NCI-H1092 (cell line): ENCODE measurements around the gene KIAA0586.
A peak's percentile ranks its signal among the peaks of the same experiment; 100 is the strongest.
"Not testable (repeated sequence)": the region's sequence is repeated elsewhere in the genome, so short reads cannot be mapped to it uniquely, and the experiment has no call there.

Experiments used
- DNase-seq: peaks from one replicate; lab custom pipeline; 2025; lab: John Stamatoyannopoulos, UW

Gene KIAA0586

GRCh38 chr14:58427281-58428117, at the start of gene KIAA0586, which contains the start of gene TIMM9:
Gene KIAA0586 (plus strand): TSS chr14:58427719. CDS start chr14:58428265, 546 bp downstream.
Gene TIMM9 (minus strand): TSS chr14:58427531. CDS start chr14:58411945, 15,586 bp downstream.
- peak; percentile 99 for DNase-seq

DNA sequence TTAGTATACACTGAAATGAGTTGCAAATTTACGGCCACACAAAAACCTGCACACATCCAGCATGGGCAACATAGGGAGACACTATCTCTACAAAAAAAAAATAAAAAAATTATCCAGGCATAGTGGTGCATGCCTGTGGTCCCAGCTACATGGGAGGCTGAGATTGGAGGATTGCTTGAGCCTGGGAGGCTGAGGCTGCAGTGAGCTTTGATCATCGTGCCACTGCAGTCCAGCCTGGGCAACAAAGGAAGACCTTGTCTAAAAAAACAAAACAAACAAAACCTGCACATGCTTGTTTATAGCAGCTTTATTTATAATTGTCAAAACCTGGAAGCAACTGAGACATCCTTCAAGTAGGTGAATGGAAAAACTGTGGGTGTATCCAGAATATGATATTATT, 36.7 kb upstream of the KIAA0586 start:
- no peak for DNase-seq

DNA sequence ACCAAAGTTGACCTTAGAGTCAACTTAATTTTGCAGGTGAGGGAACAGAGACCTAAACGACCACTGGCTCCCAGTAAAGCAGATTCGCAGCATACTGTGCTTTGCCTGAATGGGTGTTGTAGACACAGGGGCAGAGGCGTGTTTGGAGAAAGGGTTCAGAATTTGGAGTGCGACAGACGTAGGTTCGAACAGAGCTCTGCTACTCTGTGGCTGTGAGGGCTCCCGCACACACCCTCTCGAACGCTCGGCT, 32.0 kb upstream of the KIAA0586 start:
- no peak for DNase-seq

DNA sequence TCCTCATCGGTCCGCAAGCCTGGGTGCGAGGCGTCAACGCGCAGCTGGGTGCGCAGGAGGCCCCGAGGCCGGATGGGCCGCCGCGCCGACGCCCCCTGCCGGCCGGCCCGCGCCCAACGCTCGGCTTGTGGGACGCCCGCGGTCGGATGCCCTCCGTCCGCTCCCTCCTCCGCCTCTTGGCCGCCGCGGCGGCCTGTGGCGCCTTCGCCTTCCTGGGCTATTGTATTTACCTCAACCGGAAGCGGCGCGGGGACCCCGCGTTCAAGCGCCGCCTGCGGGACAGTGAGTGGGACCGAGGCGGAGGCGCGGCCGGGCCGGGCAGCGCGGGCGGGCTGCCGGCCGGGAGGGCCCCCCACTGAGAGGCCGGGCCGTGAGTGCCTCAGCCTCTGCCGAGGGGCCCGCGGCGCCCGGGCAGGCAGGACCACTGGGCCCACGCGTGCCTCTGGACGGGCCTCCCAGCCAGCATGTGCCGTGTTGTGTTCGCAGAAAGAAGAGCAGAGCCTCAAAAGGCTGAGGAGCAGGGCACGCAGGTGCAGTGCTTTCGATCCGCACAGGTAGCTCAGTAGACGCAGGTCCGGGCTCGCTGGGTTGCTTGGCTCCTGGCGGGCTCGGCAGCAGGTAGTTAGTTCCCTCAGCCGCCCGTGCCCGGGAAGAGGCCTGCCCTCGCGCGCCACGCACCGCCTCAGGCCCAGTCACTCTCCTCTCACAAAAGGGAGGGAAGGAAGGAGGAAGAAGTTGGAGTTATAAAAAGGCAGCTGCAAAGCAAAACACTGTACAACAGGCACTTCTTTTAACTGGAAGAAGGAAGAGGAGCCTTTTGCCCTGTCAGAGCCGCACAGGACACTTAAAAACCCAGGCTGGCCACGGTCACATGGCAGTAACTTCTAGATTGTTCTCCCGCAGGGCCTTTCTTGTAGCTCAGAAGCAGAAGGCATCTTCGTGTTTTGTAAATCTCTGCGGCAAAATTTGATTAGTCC, 31.4 kb upstream of the KIAA0586 start, which contains the start of gene TOMM20L:
TOMM20L (plus strand) TSS at position 119 of the 977 bp plus-strand sequence; CDS start at position 147, 28 bp downstream.
- peak; percentile 54 for DNase-seq

- no peak for DNase-seq
Measured at GRCh38 chr14:58397156-58397555, 30.4 kb upstream of the KIAA0586 start.

GRCh38 chr14:58398495-58398894, 29.0 kb upstream of the KIAA0586 start:
- no peak for DNase-seq

GRCh38 chr14:58398895-58399294, 28.6 kb upstream of the KIAA0586 start:
- no peak for DNase-seq

GRCh38 chr14:58401587-58401986, 25.9 kb upstream of the KIAA0586 start:
- DNase-seq: no peak

- no peak for DNase-seq
Measured at GRCh38 chr14:58408681-58409215, 18.8 kb upstream of the KIAA0586 start.

DNA sequence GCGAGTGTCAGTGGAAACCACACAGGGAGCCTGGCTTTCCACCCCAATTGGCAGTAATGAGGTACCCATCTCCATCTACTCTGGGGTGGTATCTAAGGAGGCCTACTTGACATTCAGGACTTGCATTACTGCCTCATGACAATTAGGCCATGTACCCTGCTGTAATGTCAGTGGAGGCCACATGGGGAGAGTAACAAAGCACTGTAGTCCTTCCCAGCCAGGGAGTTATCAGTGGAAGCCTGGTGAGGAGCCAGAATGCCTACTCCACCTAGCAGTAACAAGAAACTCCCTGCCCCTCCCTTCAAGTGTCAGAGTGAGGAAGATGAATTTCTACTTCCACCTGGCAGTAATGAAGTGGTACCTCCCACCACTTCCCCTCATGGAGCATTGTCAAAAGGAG, 12.7 kb upstream of the KIAA0586 start:
- DNase-seq: no peak

DNA sequence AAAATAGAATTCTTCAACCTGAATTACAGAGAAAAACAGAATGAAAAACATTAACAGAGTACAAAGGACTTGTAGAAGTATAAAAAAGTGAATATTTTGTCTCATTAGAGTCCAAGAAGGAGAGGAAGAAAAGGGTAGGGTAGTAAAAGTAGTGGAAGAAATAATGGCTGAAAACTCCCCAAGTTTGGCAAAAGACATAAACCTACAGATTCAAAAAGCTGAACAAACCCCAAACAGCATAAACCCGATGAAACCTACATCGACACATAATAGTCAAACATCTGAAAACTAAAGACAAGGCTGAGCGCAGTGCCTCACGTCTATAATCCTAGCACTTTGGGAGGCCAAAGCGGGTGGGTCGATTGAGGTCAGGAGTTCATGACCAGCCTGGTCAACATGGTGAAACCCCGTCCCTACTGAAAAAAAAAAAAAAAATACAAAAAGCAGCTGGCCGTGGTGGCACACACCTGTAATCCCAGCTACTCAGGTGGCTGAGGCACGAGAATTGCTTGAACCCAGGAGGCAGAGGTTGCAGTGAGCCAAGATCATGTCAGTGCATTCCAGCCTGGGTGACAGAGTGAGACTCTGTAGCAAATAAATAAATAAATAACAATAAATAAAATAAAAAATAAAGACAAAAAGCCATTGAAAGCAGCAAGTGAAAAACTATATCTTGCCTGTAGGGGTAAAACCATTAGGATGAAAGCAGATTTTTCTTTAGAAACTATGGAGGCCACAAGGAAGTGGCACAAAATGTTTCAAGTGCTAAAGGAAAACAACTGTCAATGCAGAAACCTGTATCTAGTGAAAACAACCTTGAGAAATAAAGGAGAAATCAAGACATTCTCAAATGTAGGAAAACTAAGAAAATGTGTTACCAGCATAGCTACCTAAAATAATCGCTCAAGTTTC, 11.6 kb upstream of the KIAA0586 start:
- DNase-seq: no peak

GRCh38 chr14:58416934-58417333, 10.6 kb upstream of the KIAA0586 start:
- not testable (repeated sequence) for DNase-seq

DNA sequence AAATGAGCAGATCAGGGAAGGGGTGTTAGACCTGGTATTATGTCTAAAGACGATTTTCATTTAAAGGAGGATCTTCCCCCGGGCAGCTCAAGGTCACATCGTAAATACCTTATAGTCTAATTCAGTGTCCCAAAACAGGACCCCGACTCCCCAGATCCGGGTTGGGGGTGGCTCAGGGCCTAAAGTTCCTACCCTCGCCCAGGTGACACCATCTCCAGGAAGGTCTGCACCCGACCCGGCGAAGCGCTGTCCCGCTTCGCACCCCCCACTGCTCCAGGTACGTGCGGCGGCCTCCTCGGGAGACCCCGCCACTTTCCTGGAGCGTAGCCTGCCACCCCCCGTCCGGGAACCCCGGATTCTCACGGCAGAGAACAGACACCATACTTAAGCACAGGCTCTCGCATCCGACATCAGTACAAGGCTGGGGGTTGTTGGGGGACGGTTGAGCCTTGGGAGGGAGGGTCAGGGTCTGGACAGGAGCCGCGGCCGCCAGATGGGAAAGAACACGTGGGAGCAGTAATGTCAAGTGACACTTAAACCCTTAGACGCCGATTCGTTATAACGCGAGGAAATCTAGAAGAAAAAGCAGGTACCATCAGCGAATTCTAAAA, 744 bp upstream of the KIAA0586 start:
- peak; percentile 58 for DNase-seq

GRCh38 chr14:58428118-58428683, 682 bp downstream of the KIAA0586 start:
- DNase-seq: peak; percentile 21

DNA sequence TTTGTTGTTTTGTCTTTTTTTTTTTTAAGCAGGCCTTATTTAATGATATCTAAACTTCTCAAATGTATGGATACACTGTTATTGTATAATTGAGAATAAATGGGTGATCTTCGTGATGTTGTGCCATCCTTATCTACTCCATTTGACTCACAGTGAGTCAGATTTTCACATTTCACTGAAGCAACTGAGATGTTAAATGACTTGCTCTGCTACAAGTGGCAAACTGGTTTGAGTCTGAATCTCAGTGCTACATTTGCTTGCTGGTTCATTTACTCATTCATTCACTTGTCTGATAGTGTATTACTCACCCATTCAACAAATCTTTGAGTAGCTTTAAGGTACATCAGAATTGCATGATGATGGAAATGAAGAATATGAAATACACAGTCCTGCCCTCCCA, 2.6 kb downstream of the KIAA0586 start:
- DNase-seq: no peak

DNA sequence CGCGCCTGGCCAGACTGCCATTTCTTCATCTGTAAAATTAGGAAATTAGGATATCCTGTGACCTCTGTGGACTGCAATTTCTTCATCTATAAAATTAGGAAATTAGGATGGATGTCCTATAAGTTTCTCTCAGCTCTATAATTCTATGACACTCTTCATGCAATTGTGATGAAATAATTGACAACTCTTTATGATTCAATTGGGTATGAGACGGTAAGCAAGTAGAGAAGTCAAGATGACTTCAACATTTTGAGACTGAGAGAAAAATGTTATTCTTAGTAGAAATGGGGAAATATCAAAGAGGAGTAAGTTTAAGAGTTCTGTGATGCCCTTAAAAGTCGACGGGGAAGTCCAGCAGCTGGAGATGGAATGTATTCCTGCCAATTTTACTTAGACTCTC, 12.0 kb downstream of the KIAA0586 start:
- no peak for DNase-seq

GRCh38 chr14:58444627-58445026, 17.1 kb downstream of the KIAA0586 start:
- DNase-seq: no peak

GRCh38 chr14:58455593-58456265, 28.2 kb downstream of the KIAA0586 start:
- DNase-seq: no peak

DNA sequence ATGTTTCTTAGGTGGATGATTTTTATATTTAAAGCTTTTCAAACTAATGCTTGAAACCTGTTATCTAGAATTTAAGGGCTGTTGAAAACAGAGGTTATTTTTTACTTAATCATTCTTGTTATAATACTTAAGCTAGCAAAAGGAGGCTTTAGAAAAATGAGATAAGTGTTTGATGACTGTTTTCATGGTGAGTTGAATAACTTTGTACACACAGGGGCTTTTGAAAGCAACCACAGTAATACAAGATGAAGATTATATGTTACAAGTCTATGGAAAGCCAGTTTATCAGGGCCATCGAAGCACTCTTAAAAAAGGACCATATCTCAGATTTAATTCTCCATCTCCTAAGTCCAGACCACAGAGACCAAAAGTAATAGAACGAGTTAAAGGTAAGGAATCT, 33.3 kb downstream of the KIAA0586 start:
- DNase-seq: no peak

DNA sequence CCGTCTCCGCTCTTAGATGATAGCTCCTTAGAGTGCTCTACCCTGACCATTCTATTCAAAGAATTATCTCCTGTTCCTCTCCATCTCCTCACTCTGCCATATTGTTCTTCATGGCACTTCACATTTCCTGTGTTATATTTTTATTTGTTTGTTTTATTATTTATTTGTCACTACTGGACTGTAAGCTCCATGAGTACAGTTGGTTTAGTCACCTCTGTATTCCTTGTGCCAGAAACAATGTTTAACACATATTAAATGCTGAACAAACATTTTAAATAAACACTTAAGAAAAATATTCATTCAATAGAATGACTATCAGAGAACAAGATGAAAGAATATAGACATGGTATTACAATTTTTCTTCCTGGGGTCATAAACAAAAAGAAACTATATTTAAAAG, 35.6 kb downstream of the KIAA0586 start:
- no peak for DNase-seq
